OCI-LY7 (cell line): ENCODE data around the gene CCDC78. TPM values are rescaled to one million over a fixed set of nuclear protein-coding genes. Genes with fewer than 3 reads are reported as not detected.

ENCODE experiments used
- BruUV-seq: library from RNA; stranded (reverse); fragments of 400-500 nt; replicated peaks from 2 replicates; lab custom pipeline; 2021; lab: Mats Ljungman, UMichigan
- CTCF ChIA-PET: fragments of 300-600 bp; sonication (Branson Sonifier 250); formaldehyde crosslinking; loops from one replicate; lab custom pipeline; 2022; ENCODE audit warnings: antibody characterized with exemption; ENCODE audit not compliant: unreplicated experiment; lab: Charles Lee
- POLR2A ChIA-PET: fragments of 300-600 bp; sonication (Branson Sonifier 250); formaldehyde crosslinking; loops from one replicate; lab custom pipeline; 2022; ENCODE audit warnings: antibody characterized with exemption; lab: Charles Lee
- DNase-seq: peaks from one replicate; pipeline ENCODE4 v3.0.0-alpha.2; 2015; ENCODE audit warnings: low spot score
- H2AFZ ChIP-seq: fragments of 200-600 bp; sonication (generic), shearing (Covaris generic); 2 replicates; pipeline ENCODE4 v1.6.1; 2014; ENCODE audit warnings: mild to moderate bottlenecking, antibody characterized with exemption, low read length, moderate library complexity
- H3K27ac ChIP-seq: fragments of 200-600 bp; sonication (generic); 2 replicates; pipeline ENCODE4 v1.5.1; 2014; ENCODE audit warnings: mixed run types, low read depth, mild to moderate bottlenecking, moderate library complexity, low read length, inconsistent platforms; ENCODE audit not compliant: poor library complexity, severe bottlenecking
- H3K36me3 ChIP-seq: fragments of 200-600 bp; sonication (generic); 2 replicates; pipeline ENCODE4 v1.6.1; 2014; ENCODE audit warnings: mild to moderate bottlenecking, antibody characterized with exemption, low read length, moderate library complexity, mixed read lengths; ENCODE audit not compliant: insufficient read depth
- H3K4me1 ChIP-seq: fragments of 200-600 bp; sonication (generic); 2 replicates; pipeline ENCODE4 v1.5.1; 2014; ENCODE audit warnings: mild to moderate bottlenecking, low read length; ENCODE audit not compliant: insufficient read depth, poor library complexity, severe bottlenecking
- H3K4me2 ChIP-seq: fragments of 200-600 bp; sonication (generic); 2 replicates; pipeline ENCODE4 v1.6.1; 2014; ENCODE audit warnings: mild to moderate bottlenecking, low read length
- H3K4me3 ChIP-seq: fragments of 200-600 bp; sonication (generic); 2 replicates; pipeline ENCODE4 v1.5.1; 2014; ENCODE audit warnings: mild to moderate bottlenecking, low read depth, low read length; ENCODE audit not compliant: poor library complexity, severe bottlenecking
- H3K79me2 ChIP-seq: fragments of 200-600 bp; sonication (generic); 2 replicates; pipeline ENCODE4 v1.6.1; 2016; ENCODE audit warnings: low read depth, mild to moderate bottlenecking, low read length, moderate library complexity, mixed read lengths; ENCODE audit not compliant: insufficient read depth
- H3K9me2 ChIP-seq: fragments of 200-600 bp; sonication (generic); 2 replicates; pipeline ENCODE4 v1.6.1; 2016; ENCODE audit warnings: mild to moderate bottlenecking, low read length, mixed read lengths; ENCODE audit not compliant: insufficient read depth
- H3K9me3 ChIP-seq: fragments of 200-600 bp; sonication (generic); 2 replicates; pipeline ENCODE4 v1.6.1; 2014; ENCODE audit warnings: mild to moderate bottlenecking, mixed run types, low read length, mixed read lengths
- H4K20me1 ChIP-seq: fragments of 200-600 bp; sonication (generic); 2 replicates; pipeline ENCODE4 v1.6.1; 2014; ENCODE audit warnings: mild to moderate bottlenecking, antibody characterized with exemption, low read length, moderate library complexity, mixed read lengths; ENCODE audit not compliant: insufficient read depth
- CTCF ChIP-seq: fragments of 200-600 bp; sonication (generic); conservative IDR thresholded peaks from 2 replicates; pipeline ENCODE4 v1.5.1; 2014; ENCODE audit warnings: mild to moderate bottlenecking, antibody characterized with exemption, low read length, moderate library complexity, mixed read lengths
- EZH2phosphoT487 ChIP-seq: fragments of 200-600 bp; sonication (generic); IDR thresholded peaks from 2 replicates; pipeline ENCODE4 v1.6.1; 2018; ENCODE audit warnings: low read depth, borderline replicate concordance, mild to moderate bottlenecking, mixed run types, antibody characterized with exemption, low read length, moderate library complexity, mixed read lengths
- intact Hi-C: fragments of 100-400 bp; cut with micrococcal nuclease; formaldehyde crosslinking; loops from one replicate; pipeline ENCODE4 v1.10.0; 2022; ENCODE audit not compliant: unreplicated experiment
- total RNA-seq, 2 experiments: library from RNA; depleted of rRNA in 1 of 2; stranded (reverse); fragments of >200 nt in 1 of 2; shearing (Covaris generic) in 1 of 2; gene quantifications; 2 replicates each; pipeline ENCODE4 v1.2.3, GENCODE V29; 2014 to 2022

Gene CCDC78
- total RNA-seq, 2 experiments from 2014 or later, result 25.8 to 57.9 TPM

- POLR2A ChIA-PET, result interaction anchor here (0.6 kb wide), 1 partner anchor 11 kb away, joined by 6 read pairs; no protein-coding TSS in a partner anchor
- Histone ChIP-seq H3K9me2 (no peaks in the 10 kb centered on the region), H2AFZ (no peak overlapping the region), H3K9me3 (no peaks in the 10 kb centered on the region), H3K4me3 (no peak overlapping the region), H3K79me2 (no peaks in the 10 kb centered on the region), H3K4me1 (no peaks in the 10 kb centered on the region), H3K27ac (no peak overlapping the region), H4K20me1 (no peaks in the 10 kb centered on the region), H3K36me3 (no peaks in the 10 kb centered on the region), H3K4me2 (no peak overlapping the region)
- CTCF ChIA-PET, result no interaction called here
- intact Hi-C loops, result no loop called here
- TF ChIP-seq EZH2phosphoT487 (no peak), CTCF (no peak)
- no TSS peak for BruUV-seq
- no peak for DNase-seq
These were observed 36.5 kb upstream of the CCDC78 start for GRCh38 chr16:762595-763268.

GRCh38 chr16:761625-762513 is 35.6 kb upstream of the CCDC78 start:
- H3K4me3 ChIP-seq, result no peak overlapping the region
- H3K4me1 ChIP-seq, result no peaks in the 10 kb centered on the region
- H3K36me3 ChIP-seq, result no peaks in the 10 kb centered on the region
- no peak overlapping the region for H2AFZ ChIP-seq
- BruUV-seq, result no TSS peak
- H3K4me2 ChIP-seq, result no peak overlapping the region
- no peak for DNase-seq
- H4K20me1 ChIP-seq, result no peaks in the 10 kb centered on the region
- ChIA-PET POLR2A (no interaction called here), CTCF (no interaction called here)
- H3K9me2 ChIP-seq, result no peaks in the 10 kb centered on the region
- H3K27ac ChIP-seq, result no peak overlapping the region
- H3K79me2 ChIP-seq, result no peaks in the 10 kb centered on the region
- intact Hi-C loops, result no loop called here
- no peak for TF ChIP-seq CTCF
- TF ChIP-seq EZH2phosphoT487, result no peak
- H3K9me3 ChIP-seq, result no peaks in the 10 kb centered on the region
